Karpas-422 (cell line): ENCODE data around the gene POM121L2. TPM values are rescaled to one million over a fixed set of nuclear protein-coding genes. Genes with fewer than 3 reads are reported as not detected.
"Not testable (repeated sequence)": the region's sequence is repeated elsewhere in the genome, so short reads cannot be mapped to it uniquely, and the experiment has no call there.

Experiments
- DNase-seq: peaks from one replicate; pipeline ENCODE4 v3.0.0-alpha.2; 2015
- H2AFZ ChIP-seq: fragments of 200-600 bp; sonication (generic); 2 replicates; pipeline ENCODE4 v1.6.1; 2014; ENCODE audit warnings: antibody characterized with exemption, low read length, mixed read lengths
- H3K27ac ChIP-seq: fragments of 200-600 bp; sonication (generic); 2 replicates; pipeline ENCODE4 v1.5.1; 2014; ENCODE audit warnings: mild to moderate bottlenecking, low read length, moderate library complexity
- H3K27me3 ChIP-seq: fragments of 200-600 bp; sonication (generic); 2 replicates; pipeline ENCODE4 v1.6.1; 2014; ENCODE audit warnings: low read length, mixed read lengths
- H3K36me3 ChIP-seq: fragments of 200-600 bp; sonication (generic); 2 replicates; pipeline ENCODE4 v1.6.1; 2014; ENCODE audit warnings: low read length, mixed read lengths; ENCODE audit not compliant: insufficient read depth
- H3K4me1 ChIP-seq: fragments of 200-600 bp; sonication (generic); 2 replicates; pipeline ENCODE4 v1.6.1; 2014; ENCODE audit warnings: mild to moderate bottlenecking, low read length, mixed read lengths
- H3K4me2 ChIP-seq: fragments of 200-600 bp; sonication (generic); 2 replicates; pipeline ENCODE4 v1.6.1; 2014; ENCODE audit warnings: low read length, low read depth, mild to moderate bottlenecking; ENCODE audit not compliant: poor library complexity, severe bottlenecking
- H3K4me3 ChIP-seq: fragments of 200-600 bp; sonication (generic); 2 replicates; pipeline ENCODE4 v1.5.1; 2014; ENCODE audit warnings: mild to moderate bottlenecking, antibody characterized with exemption, low read length, mixed read lengths
- H3K79me2 ChIP-seq: fragments of 200-600 bp; sonication (generic); 2 replicates; pipeline ENCODE4 v1.6.1; 2014; ENCODE audit warnings: mild to moderate bottlenecking, low read length, mixed read lengths
- H3K9ac ChIP-seq: fragments of 200-600 bp; sonication (generic); 2 replicates; pipeline ENCODE4 v1.6.0; 2014; ENCODE audit warnings: low read length
- H3K9me2 ChIP-seq: fragments of 200-600 bp; sonication (generic), shearing (Covaris generic); replicated peaks from 2 replicates; pipeline ENCODE4 v1.6.0; 2014; ENCODE audit warnings: mild to moderate bottlenecking, low read length, moderate library complexity; ENCODE audit not compliant: insufficient read depth
- H3K9me3 ChIP-seq: fragments of 300-700, 200-600 bp; sonication (generic); 2 replicates; pipeline ENCODE4 v1.6.1; 2014; ENCODE audit warnings: low read length, mixed read lengths
- H4K20me1 ChIP-seq: fragments of 200-600 bp; sonication (generic); 2 replicates; pipeline ENCODE4 v1.6.1; 2014; ENCODE audit warnings: mild to moderate bottlenecking, antibody characterized with exemption, low read length, low read depth; ENCODE audit not compliant: insufficient read depth
- total RNA-seq: library from RNA; depleted of rRNA; stranded (reverse); fragments of >200 nt; shearing (Covaris generic); gene quantifications from 2 replicates; pipeline ENCODE4 v1.2.3, GENCODE V29; 2014; ENCODE audit warnings: low replicate concordance

Gene POM121L2
- total RNA-seq, 1 experiment from 2014 or later: not detected

- Histone ChIP-seq H3K9me2 (no peaks in the 10 kb centered on the region), H2AFZ (no peak overlapping the region), H3K27ac (no peak overlapping the region), H3K79me2 (no peaks in the 10 kb centered on the region), H3K9ac (no peak overlapping the region), H3K27me3 (no peaks in the 10 kb centered on the region), H3K4me3 (no peak overlapping the region), H3K4me2 (no peak overlapping the region), H3K36me3 (no peaks in the 10 kb centered on the region), H4K20me1 (no peaks in the 10 kb centered on the region), H3K4me1 (no peaks in the 10 kb centered on the region), H3K9me3 (no peaks in the 10 kb centered on the region)
- DNase-seq: peak; percentile 45
These were observed 32.0 kb downstream of the POM121L2 start for GRCh38 chr6:27280064-27280539.

- no peak overlapping the region for H3K4me2 ChIP-seq
- no peak overlapping the region for H3K4me3 ChIP-seq
- no peaks in the 10 kb centered on the region for H3K36me3 ChIP-seq
- no peaks in the 10 kb centered on the region for H3K4me1 ChIP-seq
- no peaks in the 10 kb centered on the region for H3K27me3 ChIP-seq
- no peaks in the 10 kb centered on the region for H3K9me3 ChIP-seq
- DNase-seq: no peak
- H3K9me2 ChIP-seq: no peaks in the 10 kb centered on the region
- H3K27ac ChIP-seq: no peak overlapping the region
- H3K9ac ChIP-seq: no peak overlapping the region
- no peak overlapping the region for H2AFZ ChIP-seq
- no peaks in the 10 kb centered on the region for H3K79me2 ChIP-seq
- no peaks in the 10 kb centered on the region for H4K20me1 ChIP-seq
These were observed 32.5 kb downstream of the POM121L2 start for GRCh38 chr6:27279513-27280063.

- Histone ChIP-seq H3K36me3 (no peaks in the 10 kb centered on the region), H3K9me2 (no peaks in the 10 kb centered on the region), H4K20me1 (no peaks in the 10 kb centered on the region), H3K9ac (no peak overlapping the region), H3K79me2 (no peaks in the 10 kb centered on the region), H3K9me3 (no peaks in the 10 kb centered on the region), H3K4me3 (no peak overlapping the region), H2AFZ (no peak overlapping the region), H3K27ac (no peak overlapping the region), H3K27me3 (no peaks in the 10 kb centered on the region), H3K4me2 (no peak overlapping the region), H3K4me1 (no peaks in the 10 kb centered on the region)
- DNase-seq: no peak
These were observed 36.8 kb downstream of the POM121L2 start for GRCh38 chr6:27275025-27275956.

DNA sequence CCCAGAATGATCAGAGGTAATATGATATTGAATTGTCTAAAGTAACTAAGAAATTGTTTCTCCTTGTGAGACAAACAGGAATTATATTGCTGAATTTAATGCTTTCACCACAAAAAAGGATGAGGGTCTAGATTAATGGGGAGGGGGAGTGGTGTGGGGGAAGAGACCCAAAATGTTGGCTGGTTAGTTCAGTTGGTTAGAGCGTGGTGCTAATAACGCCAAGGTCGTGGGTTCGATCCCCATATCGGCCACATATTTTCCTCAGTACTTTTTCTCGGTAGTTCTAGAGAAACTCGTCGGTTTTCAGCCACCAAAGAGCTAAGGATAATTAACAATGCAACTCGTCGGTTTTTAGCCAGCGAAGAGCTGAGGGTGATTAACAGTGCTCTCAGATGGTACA lies 38.3 kb downstream of the POM121L2 start:
- H3K9me3 ChIP-seq: no peaks in the 10 kb centered on the region
- H3K79me2 ChIP-seq: no peaks in the 10 kb centered on the region
- no peak overlapping the region for H3K27ac ChIP-seq
- no peak overlapping the region for H3K9ac ChIP-seq
- H3K9me2 ChIP-seq: no peaks in the 10 kb centered on the region
- H3K27me3 ChIP-seq: no peaks in the 10 kb centered on the region
- no peak overlapping the region for H3K4me2 ChIP-seq
- DNase-seq: no peak
- H3K36me3 ChIP-seq: no peaks in the 10 kb centered on the region
- H3K4me3 ChIP-seq: no peak overlapping the region
- H2AFZ ChIP-seq: no peak overlapping the region
- H3K4me1 ChIP-seq: no peaks in the 10 kb centered on the region
- H4K20me1 ChIP-seq: no peaks in the 10 kb centered on the region

- Histone ChIP-seq H3K4me3 (no peak overlapping the region), H3K36me3 (no peaks in the 10 kb centered on the region), H2AFZ (no peak overlapping the region), H3K4me2 (no peak overlapping the region), H3K9ac (no peak overlapping the region), H4K20me1 (no peaks in the 10 kb centered on the region), H3K27me3 (no peaks in the 10 kb centered on the region), H3K79me2 (no peaks in the 10 kb centered on the region), H3K27ac (no peak overlapping the region), H3K9me2 (no peaks in the 10 kb centered on the region), H3K9me3 (no peaks in the 10 kb centered on the region), H3K4me1 (no peaks in the 10 kb centered on the region)
- DNase-seq: no peak
These were observed 43.3 kb downstream of the POM121L2 start for GRCh38 chr6:27268803-27269202.

- Histone ChIP-seq H3K27ac (no peak overlapping the region), H3K4me3 (no peak overlapping the region), H4K20me1 (no peaks in the 10 kb centered on the region), H3K9me2 (no peaks in the 10 kb centered on the region), H3K4me1 (no peaks in the 10 kb centered on the region), H2AFZ (no peak overlapping the region), H3K9ac (no peak overlapping the region), H3K4me2 (no peak overlapping the region), H3K27me3 (no peaks in the 10 kb centered on the region), H3K36me3 (no peaks in the 10 kb centered on the region), H3K9me3 (no peaks in the 10 kb centered on the region), H3K79me2 (no peaks in the 10 kb centered on the region)
- no peak for DNase-seq
These were observed 44.1 kb downstream of the POM121L2 start for GRCh38 chr6:27267857-27268434.

GRCh38 chr6:27267003-27267402 lies 45.1 kb downstream of the POM121L2 start:
- not testable (repeated sequence) for H3K4me1 ChIP-seq, H3K9me2 ChIP-seq, H3K36me3 ChIP-seq, H2AFZ ChIP-seq, DNase-seq, H3K79me2 ChIP-seq, H3K9me3 ChIP-seq, H3K4me2 ChIP-seq, H3K27me3 ChIP-seq, H3K4me3 ChIP-seq, H3K9ac ChIP-seq, H3K27ac ChIP-seq, H4K20me1 ChIP-seq

DNA sequence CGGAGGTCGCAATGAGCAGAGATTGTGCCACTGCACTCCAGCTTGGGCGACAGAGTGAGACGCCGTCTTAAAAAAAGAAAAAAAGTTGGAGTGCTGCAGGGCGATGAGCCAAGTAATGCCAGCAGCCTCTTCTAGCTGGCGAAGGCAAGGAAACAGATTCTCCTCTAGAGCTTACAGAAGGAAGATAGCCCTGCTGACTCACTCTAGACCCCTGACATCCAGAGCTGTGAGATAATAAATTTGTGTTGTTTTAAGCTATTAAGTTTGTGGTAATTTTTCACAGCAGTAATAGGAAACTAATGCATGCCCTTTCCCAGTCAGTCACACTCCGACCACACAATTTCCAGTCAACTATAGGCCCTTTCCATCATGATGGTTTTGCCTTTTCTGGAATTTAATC lies 48.2 kb downstream of the POM121L2 start:
- Histone ChIP-seq H3K27me3 (no peaks in the 10 kb centered on the region), H3K4me3 (no peak overlapping the region), H3K9me2 (no peaks in the 10 kb centered on the region)

More for the DNA sequence above, 48.2 kb downstream of the POM121L2 start:
- no peaks in the 10 kb centered on the region for H3K36me3 ChIP-seq
- H3K4me1 ChIP-seq: no peaks in the 10 kb centered on the region
- no peak overlapping the region for H2AFZ ChIP-seq
- H3K27ac ChIP-seq: no peak overlapping the region
- H3K9ac ChIP-seq: no peak overlapping the region
- DNase-seq: no peak
- H4K20me1 ChIP-seq: no peaks in the 10 kb centered on the region
- H3K79me2 ChIP-seq: no peaks in the 10 kb centered on the region
- H3K9me3 ChIP-seq: no peaks in the 10 kb centered on the region
- H3K4me2 ChIP-seq: no peak overlapping the region
